ENCODE measurements around the gene NOS3. TPM values are rescaled to one million over a fixed set of nuclear protein-coding genes. Genes with fewer than 3 reads are reported as not detected.

Gene NOS3
- total RNA-seq, 1 donor from 2014 or later = 185 TPM

GRCh38 chr7:151013733-151014497 lies 23.1 kb downstream of the NOS3 start:
- Histone ChIP-seq H3K4me3 (peak overlapping the region; percentile 35 to 46), H3K27ac (no peak overlapping the region), H3K27me3 (peaks cover 20% of the 10 kb centered on the region), H3K4me1 (peaks cover 12 to 15% of the 10 kb centered on the region in 2 donors), H3K9me3 (no peaks in the 10 kb centered on the region), H3K36me3 (no peaks in the 10 kb centered on the region)
- TF ChIP-seq CTCF (IDR thresholded peaks at IDR 0.05) = no peak
- DNase-seq (ENCODE audit: low spot score in 2 of 2) = peak; percentile 40 to 87
- intact Hi-C loops (cut with DNase I) = loop anchor here (5.0 kb wide), 1 partner anchor 98 kb away; no protein-coding TSS in a partner anchor

GRCh38 chr7:151014950-151015349 lies 24.1 kb downstream of the NOS3 start:
- TF ChIP-seq CTCF (IDR thresholded peaks at IDR 0.05) = no peak
- peaks cover 20% of the 10 kb centered on the region for H3K27me3 ChIP-seq
- no peak overlapping the region for H3K27ac ChIP-seq
- H3K9me3 ChIP-seq = no peaks in the 10 kb centered on the region
- peaks cover 12 to 15% of the 10 kb centered on the region in 2 donors for H3K4me1 ChIP-seq
- H3K4me3 ChIP-seq = no peak overlapping the region
- no peaks in the 10 kb centered on the region for H3K36me3 ChIP-seq
- intact Hi-C loops (cut with DNase I) = loop anchor here (5.0 kb wide), 2 partner anchors 53 to 97 kb away; no protein-coding TSS in a partner anchor
- no peak for DNase-seq (ENCODE audit: low spot score in 2 of 2)

GRCh38 chr7:151015967-151016366 lies 25.1 kb downstream of the NOS3 start:
- no peak overlapping the region for H3K27ac ChIP-seq
- H3K36me3 ChIP-seq = no peaks in the 10 kb centered on the region
- peaks cover 12 to 15% of the 10 kb centered on the region in 2 donors for H3K4me1 ChIP-seq
- no peak for DNase-seq (ENCODE audit: low spot score in 2 of 2)
- no peaks in the 10 kb centered on the region for H3K9me3 ChIP-seq
- no peak for TF ChIP-seq CTCF (IDR thresholded peaks at IDR 0.05)
- no peak overlapping the region for H3K4me3 ChIP-seq
- intact Hi-C loops (cut with DNase I) = loop anchor here (5.0 kb wide), 1 partner anchor 54 kb away; no protein-coding TSS in a partner anchor
- H3K27me3 ChIP-seq = peaks cover 20% of the 10 kb centered on the region

- TF ChIP-seq CTCF (IDR thresholded peaks at IDR 0.05) = no peak
- H3K4me3 ChIP-seq = no peak overlapping the region
- intact Hi-C loops (cut with DNase I) = loop anchor here (5.0 kb wide), 1 partner anchor 54 kb away; no protein-coding TSS in a partner anchor
- H3K27me3 ChIP-seq = peaks cover 20% of the 10 kb centered on the region
- peaks cover 12 to 15% of the 10 kb centered on the region in 2 donors for H3K4me1 ChIP-seq
- H3K36me3 ChIP-seq = no peaks in the 10 kb centered on the region
- H3K9me3 ChIP-seq = no peaks in the 10 kb centered on the region
- no peak for DNase-seq (ENCODE audit: low spot score in 2 of 2)
- H3K27ac ChIP-seq = no peak overlapping the region
Observed at GRCh38 chr7:151016505-151016904, 25.7 kb downstream of the NOS3 start.

- H3K36me3 ChIP-seq = no peaks in the 10 kb centered on the region
- no peaks in the 10 kb centered on the region for H3K9me3 ChIP-seq
- DNase-seq (ENCODE audit: low spot score in 2 of 2) = no peak
- peaks cover 20% of the 10 kb centered on the region for H3K27me3 ChIP-seq
- H3K4me3 ChIP-seq = no peak overlapping the region
- no peak overlapping the region for H3K27ac ChIP-seq
- intact Hi-C loops (cut with DNase I) = loop anchor here (1.0 to 5.0 kb wide), 2 partner anchors 55 to 119 kb away; no protein-coding TSS in a partner anchor
- H3K4me1 ChIP-seq = peaks cover 12 to 15% of the 10 kb centered on the region in 2 donors
- no peak for TF ChIP-seq CTCF (IDR thresholded peaks at IDR 0.05)
Observed at GRCh38 chr7:151016942-151017341, 26.1 kb downstream of the NOS3 start.

All from ascending aorta (tissue), 2 donors.